Epithelial cell of prostate (primary cell): ENCODE results near the gene CHTF18.
A peak's percentile ranks its signal among the peaks of the same experiment; 100 is the strongest.
"Not testable (repeated sequence)": the region's sequence is repeated elsewhere in the genome, so short reads cannot be mapped to it uniquely, and the experiment has no call there.

ENCODE experiments used
- DNase-seq: peaks from one replicate; pipeline ENCODE4 v3.0.0-alpha.2; 2011; ENCODE audit warnings: low read depth, low spot score
- H3K27ac ChIP-seq: fragments of 450-650 bp; 2 replicates; pipeline ENCODE4 v1.5.1; 2017; ENCODE audit warnings: mild to moderate bottlenecking

The CHTF18 gene

GRCh38 chr16:802461-802860, 14.0 kb downstream of the CHTF18 start:
- no peak overlapping the region for H3K27ac ChIP-seq
- DNase-seq: no peak

DNA sequence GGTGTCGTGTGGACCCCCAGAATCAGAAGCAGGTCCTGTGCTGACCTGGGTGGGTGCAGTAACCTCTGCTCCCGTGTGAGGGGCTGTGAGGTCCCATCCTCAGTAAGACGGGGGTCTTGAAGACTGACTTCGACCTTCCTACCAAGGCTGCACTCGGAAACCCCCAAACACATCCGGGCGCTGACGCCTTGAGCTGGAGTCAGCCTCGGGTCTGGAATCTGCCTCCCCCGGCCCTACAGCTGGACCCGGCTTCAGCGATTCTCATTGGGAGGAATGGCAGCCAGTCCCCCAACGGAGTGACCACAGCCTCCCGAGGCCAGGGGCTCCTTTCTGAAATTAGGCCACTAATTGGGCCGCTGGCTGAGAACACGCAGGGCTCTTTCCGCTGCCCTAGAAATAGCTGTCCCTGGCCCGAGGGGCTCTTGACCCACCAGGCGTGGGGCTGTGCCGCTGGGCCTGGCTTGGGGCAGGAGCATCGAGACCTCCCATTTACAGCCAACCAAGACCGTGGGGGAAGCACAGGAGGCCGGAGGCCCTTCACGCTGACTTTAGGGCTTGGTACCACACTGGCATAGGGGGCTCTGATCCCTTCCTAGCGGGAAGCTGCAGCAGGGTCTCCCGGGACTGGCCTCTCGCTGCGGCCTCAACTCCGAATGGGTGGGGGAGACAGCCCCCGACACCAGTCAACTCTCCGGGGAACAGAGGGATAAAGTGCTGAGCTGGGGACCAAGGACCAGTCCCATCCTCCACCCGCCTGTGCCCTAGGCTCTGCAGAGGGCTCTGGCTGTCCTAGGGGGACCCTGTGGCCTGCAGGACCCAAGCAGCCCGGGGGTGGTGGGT, 14.7 kb downstream of the CHTF18 start:
- no peak overlapping the region for H3K27ac ChIP-seq
- no peak for DNase-seq

- no peak for DNase-seq
- no peak overlapping the region for H3K27ac ChIP-seq
Observed at GRCh38 chr16:803754-804080, 15.3 kb downstream of the CHTF18 start.

DNA sequence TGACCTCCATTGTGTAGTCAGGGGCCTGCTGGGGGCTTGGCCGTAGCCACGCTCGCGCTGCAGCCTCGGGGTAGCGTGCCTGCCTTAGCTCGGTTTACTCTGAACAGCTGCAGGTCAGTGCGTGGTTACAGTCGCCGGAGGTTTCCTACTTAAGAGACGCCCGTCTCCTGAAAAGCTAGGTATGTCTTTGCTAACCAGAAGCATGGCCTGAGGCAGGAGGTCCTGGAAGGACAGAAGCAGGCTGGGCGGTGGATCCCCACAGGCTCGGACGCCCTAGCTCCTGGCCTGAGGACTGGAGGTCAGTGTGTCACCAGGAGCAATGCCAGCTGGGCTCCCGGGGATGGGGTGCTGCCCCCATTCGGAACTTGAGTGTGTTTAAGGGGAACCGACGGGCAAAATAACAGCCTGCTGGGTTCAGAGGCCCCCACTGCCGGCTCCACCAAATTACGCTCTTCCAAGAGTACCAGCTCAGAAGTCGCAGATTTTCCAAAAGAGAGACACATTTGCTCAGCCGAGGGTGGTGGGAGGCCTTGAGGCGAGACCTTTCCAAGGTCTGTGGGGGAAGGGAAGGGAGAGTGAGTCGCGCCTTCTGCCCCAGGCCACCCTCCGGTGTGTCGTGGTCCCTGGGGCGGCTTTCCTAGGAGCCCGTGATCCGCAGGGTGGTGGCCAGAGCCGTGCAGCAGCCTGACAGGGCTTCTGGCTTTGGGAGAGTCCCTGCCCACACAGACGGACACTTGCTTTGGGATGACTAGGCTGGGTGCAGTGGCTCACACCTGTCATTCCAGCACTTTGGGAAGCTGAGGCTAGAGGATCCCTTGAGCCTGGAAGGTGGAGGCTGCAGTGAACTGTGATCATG, 16.0 kb downstream of the CHTF18 start:
- DNase-seq: no peak
- no peak overlapping the region for H3K27ac ChIP-seq

DNA sequence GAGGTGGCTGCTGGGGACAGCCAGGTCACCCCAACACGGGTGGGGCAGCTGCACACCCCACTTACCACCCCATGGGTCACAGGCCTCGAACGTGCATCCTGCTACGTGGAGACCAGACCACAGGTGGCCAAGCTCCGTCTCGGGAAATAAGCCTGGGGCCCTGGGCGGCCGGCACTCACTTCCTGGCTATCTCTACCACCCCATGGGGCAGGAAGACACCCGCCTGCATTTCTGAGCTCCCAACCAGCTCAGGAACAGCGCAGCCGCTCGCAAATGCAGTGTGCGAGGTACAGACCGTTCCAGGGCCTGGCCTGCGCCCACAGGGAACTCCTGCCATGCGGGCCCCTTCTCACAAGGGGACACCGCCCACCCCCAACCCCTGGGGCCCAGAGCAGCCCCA, 17.1 kb downstream of the CHTF18 start:
- H3K27ac ChIP-seq: no peak overlapping the region
- no peak for DNase-seq

GRCh38 chr16:807347-808084, 19.1 kb downstream of the CHTF18 start:
- DNase-seq: peak; percentile 51
- peak overlapping the region; percentile 64 for H3K27ac ChIP-seq

DNA sequence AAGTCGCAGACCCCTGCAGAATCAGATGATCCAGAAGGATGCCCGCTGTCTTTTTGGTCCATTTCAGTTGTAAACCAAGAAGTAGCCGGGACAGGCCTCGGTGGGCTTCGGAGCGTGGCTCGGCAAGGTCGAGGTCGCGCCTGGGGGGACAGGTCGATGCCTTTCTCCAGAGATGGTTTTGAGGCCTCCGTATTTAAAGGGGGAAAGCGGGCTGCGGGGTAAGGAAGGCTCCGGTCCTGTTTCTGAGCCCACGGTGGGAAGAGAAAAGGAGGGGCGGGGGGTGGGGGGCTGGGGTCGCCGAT, 19.6 kb downstream of the CHTF18 start:
- no peak for DNase-seq
- no peak overlapping the region for H3K27ac ChIP-seq

DNA sequence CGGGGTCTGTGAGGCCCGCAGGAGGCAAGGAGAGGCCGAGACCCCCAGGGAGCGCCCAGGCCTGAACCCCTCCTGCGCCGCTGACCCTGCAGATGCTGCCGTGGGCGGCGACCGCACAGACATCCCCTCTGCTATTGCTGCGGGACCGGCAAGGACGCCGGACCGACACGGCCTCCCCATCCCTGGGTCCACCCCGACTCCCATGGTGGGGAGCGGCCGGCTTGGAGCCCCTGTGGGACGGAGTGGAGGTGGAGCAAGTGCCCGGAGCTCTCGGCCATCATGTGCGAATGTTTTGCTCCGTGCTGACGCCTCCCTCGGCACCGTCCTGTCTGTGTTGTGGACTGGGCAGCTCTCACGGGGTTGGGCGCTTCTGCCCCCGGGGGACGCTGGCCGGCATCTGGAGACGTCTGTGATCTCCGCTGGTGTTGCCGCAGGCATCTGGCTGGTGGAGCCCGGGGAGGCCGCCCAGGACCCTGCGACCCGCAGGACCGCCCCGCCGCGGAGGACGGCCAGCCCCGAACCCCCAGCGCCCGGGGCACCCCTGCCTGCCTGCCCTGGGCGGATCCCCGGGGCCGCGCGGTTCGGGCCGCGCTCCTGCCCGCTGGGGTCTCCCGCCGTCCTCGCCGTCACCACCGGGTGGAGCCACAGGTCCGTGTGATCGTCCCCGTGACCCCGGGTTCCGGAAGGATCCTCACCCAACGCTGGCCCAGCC, 24.9 kb downstream of the CHTF18 start:
- H3K27ac ChIP-seq: no peak overlapping the region

GRCh38 chr16:813916-814412, 25.5 kb downstream of the CHTF18 start:
- no peak overlapping the region for H3K27ac ChIP-seq
- no peak for DNase-seq

More for the DNA sequence above, 24.9 kb downstream of the CHTF18 start:
- no peak for DNase-seq

DNA sequence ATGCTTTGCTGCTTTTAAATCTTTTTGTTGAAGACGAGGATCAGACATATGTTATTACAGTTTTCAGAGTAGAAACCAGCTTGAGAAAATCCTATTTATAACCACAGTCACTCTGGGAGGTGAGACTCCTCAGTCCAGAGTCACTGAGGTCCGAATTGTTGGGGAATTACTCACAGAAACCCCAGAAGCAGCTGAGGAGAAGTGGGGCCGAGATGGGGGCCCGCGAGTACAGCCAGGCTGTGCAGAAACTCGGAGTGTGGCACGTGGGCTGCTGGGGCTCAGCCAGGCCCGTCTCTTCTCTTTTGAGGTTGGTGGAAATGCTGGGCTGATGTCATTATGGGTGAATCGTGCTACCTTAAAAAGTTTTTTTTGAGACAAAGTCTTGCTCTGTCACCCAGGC, 26.6 kb downstream of the CHTF18 start:
- H3K27ac ChIP-seq: no peak overlapping the region
- no peak for DNase-seq

GRCh38 chr16:815861-816260, 27.4 kb downstream of the CHTF18 start:
- no peak overlapping the region for H3K27ac ChIP-seq
- no peak for DNase-seq

DNA sequence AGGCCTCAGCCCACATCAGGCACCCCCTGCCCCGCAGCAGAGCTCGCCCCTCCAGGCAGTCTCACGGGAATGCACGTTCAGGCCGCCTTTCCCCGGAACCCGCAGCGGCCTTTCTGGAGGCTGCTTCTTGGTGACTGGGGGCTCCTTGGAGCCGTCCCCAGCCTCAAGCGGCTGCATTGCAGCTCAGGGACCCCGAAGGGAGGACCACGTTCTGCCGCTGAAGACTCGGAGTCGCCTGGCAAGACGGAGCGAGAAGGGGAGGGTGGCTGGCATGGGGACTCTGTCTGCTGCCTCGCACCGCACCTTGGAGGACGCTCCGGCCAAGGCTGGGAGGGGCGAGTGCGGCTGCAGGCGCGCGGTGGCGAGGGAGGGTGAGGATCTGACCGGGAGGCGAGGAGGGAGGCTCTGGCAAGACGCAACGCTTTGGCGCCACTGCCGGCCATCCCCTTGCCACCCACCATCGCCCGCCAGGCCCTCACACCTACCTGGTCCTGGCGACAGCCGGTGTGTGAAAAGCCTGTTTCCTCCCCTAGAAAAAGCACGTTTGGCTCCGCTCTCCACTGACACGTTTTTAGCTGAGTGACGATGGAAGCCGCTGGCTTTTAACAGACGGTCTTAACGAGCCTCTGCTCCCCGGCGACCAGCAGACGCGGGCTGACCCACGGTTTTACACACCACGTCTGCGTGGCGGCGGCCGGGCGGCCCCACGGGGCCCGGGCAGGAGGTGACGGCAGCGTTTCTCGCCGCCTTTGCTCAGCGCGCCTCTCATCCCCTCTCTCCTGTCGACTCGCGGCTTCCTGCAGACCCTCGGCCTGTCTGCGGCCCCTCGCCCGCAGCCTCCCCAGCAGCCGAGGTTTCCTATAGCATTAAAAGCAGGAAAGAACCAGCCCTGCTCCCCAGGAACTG, 28.8 kb downstream of the CHTF18 start:
- no peak overlapping the region for H3K27ac ChIP-seq
- DNase-seq: no peak

GRCh38 chr16:818132-818531, 29.7 kb downstream of the CHTF18 start:
- no peak for DNase-seq

DNA sequence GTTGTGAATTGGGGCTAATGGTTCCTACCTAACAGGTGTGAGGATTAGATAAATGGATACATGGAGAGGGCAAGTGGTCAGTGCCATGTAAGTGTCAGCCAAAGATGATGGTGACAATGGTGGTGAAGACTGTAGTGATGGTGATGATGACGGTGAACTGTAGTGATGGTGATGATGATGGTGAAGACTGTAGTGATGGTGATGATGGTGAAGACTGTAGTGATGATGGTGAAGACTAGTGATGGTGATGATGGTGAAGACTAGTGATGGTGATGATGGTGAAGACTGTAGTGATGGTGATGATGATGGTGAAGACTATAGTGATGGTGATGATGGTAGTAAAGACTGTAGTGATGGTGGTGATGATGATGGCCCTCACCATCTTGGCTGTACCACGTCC, 30.2 kb downstream of the CHTF18 start:
- H3K27ac ChIP-seq: no peak overlapping the region
- no peak for DNase-seq

More at GRCh38 chr16:818132-818531, 29.7 kb downstream of the CHTF18 start:
- H3K27ac ChIP-seq: no peak overlapping the region

DNA sequence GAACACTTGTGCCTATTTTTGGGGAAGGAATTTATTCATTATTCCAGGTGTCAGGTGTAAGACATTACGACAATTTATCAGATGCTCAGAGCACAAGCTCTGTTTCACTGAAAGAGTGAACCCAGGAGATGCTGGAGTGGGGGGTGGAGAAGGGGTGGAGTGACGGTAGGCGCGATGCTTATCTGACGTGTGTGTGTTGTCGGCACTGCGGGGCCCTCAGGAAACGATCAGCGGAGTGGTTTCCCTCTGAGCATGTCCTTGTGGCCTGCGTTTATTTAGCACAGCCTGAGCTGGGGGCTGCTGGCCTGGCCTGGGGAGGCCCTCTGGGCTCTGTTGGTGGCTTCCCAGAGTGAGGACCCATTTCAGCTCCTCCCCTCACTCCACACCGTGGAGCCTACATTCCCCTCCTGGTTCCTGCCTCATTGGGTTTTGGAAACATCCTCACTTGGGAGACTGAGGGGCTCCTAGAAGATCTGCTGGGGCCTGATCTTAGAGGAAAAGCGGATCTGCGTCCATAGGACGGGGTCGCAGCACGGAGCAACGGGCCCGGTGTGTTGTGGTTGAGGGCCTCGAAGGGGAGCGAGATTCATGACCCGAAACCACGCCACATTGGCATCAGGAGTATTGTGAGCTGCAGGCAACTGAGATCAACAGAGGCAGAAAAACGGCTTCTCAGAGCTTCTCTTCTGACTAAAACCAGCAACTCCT, 31.1 kb downstream of the CHTF18 start:
- DNase-seq: no peak
- H3K27ac ChIP-seq: no peak overlapping the region

DNA sequence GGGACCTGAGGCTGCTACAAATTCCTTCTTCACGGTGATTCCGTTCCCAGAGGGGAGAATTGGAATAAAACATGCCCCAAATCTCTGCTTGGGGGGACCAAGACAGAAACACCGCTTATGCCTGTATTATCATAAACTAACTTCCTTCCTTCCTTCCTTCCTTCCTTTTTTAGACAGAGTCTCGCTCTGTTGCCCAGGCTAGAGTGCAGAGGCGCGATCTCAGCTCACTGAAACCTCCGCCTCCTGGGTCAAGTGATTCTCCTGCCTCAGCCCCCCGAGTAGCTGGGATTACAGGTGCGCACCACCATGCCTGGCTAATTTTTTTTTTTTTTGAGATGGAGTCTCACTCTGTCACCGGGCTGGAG, 31.6 kb downstream of the CHTF18 start:
- DNase-seq, H3K27ac ChIP-seq: not testable (repeated sequence)

- no peak for DNase-seq
- H3K27ac ChIP-seq: no peak overlapping the region
Observed at GRCh38 chr16:820748-821147, 32.3 kb downstream of the CHTF18 start.

GRCh38 chr16:821751-822150, 33.3 kb downstream of the CHTF18 start:
- DNase-seq: no peak
- no peak overlapping the region for H3K27ac ChIP-seq
